HAP-1 (cell line): ENCODE measurements around the gene MTFR2.

Experiments used
- DNase-seq, 2 experiments: peaks; one replicate each; pipeline ENCODE4 v3.0.0-alpha.2; 2016 to 2020; ENCODE audit warnings: low spot score in 2 of 2
- H3K27me3 ChIP-seq: fragments of 250-450 bp; sonication (Bioruptor Pico); 2 replicates; pipeline ENCODE4 v1.5.1; 2020; ENCODE audit warnings: low read depth, mild to moderate bottlenecking, moderate library complexity
- H3K36me3 ChIP-seq: fragments of 250-450 bp; sonication (Bioruptor Pico); replicated peaks from 2 replicates; pipeline ENCODE4 v1.5.1; 2020; ENCODE audit warnings: mild to moderate bottlenecking
- H3K4me1 ChIP-seq: fragments of 250-450 bp; sonication (Bioruptor Pico); 2 replicates; pipeline ENCODE4 v1.5.1; 2020; ENCODE audit warnings: mild to moderate bottlenecking
- H3K4me3 ChIP-seq: fragments of 250-450 bp; sonication (Bioruptor Pico); 2 replicates; pipeline ENCODE4 v1.5.1; 2020; ENCODE audit warnings: mild to moderate bottlenecking, moderate library complexity
- H3K9me3 ChIP-seq: fragments of 250-450 bp; sonication (Bioruptor Pico); 2 replicates; pipeline ENCODE4 v1.5.1; 2020; ENCODE audit warnings: mild to moderate bottlenecking, moderate library complexity
- in situ Hi-C: fragments of 300-500 bp; cut with MboI; formaldehyde crosslinking; loops from 3 replicates; pipeline ENCODE4 v1.14.3; 2020; ENCODE audit warnings: low sequenced_read_pairs, inconsistent platforms, mixed read lengths

Gene MTFR2

DNA sequence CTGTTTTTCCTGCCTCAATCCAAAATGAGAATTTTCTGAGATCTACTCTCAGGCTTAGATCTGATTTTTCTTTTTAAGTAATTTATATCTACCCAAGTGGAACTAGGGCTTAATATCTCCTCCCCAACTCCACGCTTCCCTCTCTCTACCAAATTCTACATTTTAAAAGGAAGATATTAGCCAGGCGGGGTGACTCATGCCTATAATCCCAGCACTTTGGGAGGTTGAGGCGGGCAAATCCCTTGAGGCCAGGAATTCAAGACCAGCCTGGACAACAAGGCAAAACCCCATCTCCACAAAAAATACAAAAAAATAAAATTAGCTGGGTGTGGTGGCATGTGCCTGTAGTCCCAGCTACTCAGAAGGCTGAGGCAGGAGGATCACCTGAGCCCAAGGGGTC, 61.0 kb downstream of the MTFR2 start:
- no peak for DNase-seq
- Histone ChIP-seq H3K4me1 (no peaks in the 10 kb centered on the region), H3K4me3 (no peak overlapping the region), H3K9me3 (no peaks in the 10 kb centered on the region), H3K36me3 (no peaks in the 10 kb centered on the region), H3K27me3 (peaks cover 6% of the 10 kb centered on the region)
- in situ Hi-C loops, result no loop called here

DNA sequence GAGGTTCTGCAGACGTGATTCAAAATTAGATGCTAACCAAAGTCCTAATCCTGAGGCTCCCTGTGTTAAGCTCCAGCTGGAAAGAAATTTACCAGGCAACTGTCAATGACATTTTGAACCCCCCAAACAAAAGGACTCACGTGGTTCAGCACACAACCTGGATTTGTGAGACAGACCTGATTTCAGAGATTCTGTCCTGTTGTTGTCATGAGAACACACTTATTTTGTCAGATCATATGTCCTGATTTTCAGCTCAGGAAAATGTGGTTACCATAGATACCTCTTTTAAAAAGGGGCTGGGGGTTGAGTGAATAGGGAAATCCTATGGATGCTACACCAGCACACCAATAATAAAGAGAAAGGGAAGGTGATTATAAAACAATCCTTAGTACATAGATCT, 61.6 kb downstream of the MTFR2 start:
- Histone ChIP-seq H3K27me3 (peaks cover 3% of the 10 kb centered on the region), H3K4me3 (no peak overlapping the region), H3K9me3 (no peaks in the 10 kb centered on the region), H3K36me3 (no peaks in the 10 kb centered on the region), H3K4me1 (no peaks in the 10 kb centered on the region)
- DNase-seq, result no peak
- in situ Hi-C loops, result no loop called here

DNA sequence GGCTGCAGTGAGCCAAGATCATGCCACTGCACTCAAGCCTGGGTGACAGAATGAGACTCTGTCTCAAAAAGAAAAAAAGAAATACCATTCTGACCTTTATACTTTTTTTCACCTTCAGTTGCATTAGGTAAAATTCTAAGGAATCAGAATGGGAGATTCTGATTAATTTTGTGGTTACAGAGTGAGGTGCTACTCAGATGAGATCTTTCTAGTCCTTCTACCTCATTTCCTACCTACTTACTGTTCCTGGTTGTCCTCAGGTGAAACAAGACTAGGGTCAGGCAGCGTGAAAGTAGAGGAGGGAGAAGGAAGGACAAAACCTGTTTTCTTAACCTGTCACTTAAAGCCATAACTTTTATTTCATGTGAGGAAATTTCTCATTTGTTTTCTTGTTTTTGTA, 63.7 kb downstream of the MTFR2 start:
- DNase-seq, result no peak
- H3K9me3 ChIP-seq, result no peaks in the 10 kb centered on the region
- H3K4me3 ChIP-seq, result no peak overlapping the region
- H3K4me1 ChIP-seq, result no peaks in the 10 kb centered on the region
- in situ Hi-C loops, result no loop called here
- no peaks in the 10 kb centered on the region for H3K36me3 ChIP-seq
- peaks cover 2% of the 10 kb centered on the region; the same call in 1 of the 2 replicates for H3K27me3 ChIP-seq

DNA sequence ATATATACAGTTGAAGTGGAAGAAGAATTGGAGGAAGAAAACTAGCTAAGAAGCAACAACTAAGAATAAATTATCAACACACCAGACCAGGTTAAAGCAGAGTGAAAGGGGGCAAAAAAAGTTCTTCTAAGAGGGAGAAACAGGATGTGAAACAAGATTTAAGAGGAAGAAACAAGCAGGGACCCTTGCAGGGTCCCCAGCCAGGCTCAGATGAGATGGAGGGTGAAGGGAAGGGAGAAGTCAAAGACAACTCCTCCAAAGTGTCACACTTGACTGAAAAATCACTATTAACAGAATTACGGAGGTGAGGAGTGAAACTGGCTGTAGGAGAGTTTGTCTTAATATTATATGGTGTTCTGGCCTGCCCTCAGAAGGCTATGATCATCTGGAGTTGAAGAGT, 65.4 kb downstream of the MTFR2 start:
- in situ Hi-C loops, result no loop called here
- H3K4me3 ChIP-seq, result no peak overlapping the region
- H3K27me3 ChIP-seq, result peaks cover 2% of the 10 kb centered on the region; the same call in 1 of the 2 replicates
- no peaks in the 10 kb centered on the region for H3K4me1 ChIP-seq
- DNase-seq, result no peak
- H3K9me3 ChIP-seq, result no peaks in the 10 kb centered on the region
- H3K36me3 ChIP-seq, result no peaks in the 10 kb centered on the region

DNA sequence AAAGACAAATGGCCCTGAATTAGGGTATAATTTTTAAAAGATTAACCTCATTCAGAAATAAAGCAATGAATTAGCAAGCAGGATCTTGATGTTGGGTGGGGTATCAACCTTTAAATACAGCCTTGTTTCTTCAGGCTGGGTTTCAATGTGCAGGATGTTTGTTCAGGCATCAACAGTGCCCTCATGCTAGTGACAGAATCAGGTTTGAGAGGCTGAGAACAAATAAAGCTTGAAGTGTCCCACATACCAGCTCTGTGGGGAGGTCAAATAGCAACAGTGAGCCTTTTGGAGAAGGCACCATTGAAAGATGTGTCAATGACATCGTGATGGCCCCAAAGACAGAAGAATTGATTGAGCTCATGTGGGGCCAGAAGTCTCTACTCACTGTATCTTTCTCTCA, 68.2 kb downstream of the MTFR2 start:
- Histone ChIP-seq H3K4me1 (no peaks in the 10 kb centered on the region), H3K36me3 (no peaks in the 10 kb centered on the region), H3K27me3 (0 out of 2 replicates have a peak, but pooled peaks cover 3% of the 10 kb centered on the region), H3K9me3 (no peaks in the 10 kb centered on the region), H3K4me3 (no peak overlapping the region)
- DNase-seq, result no peak
- in situ Hi-C loops, result no loop called here

DNA sequence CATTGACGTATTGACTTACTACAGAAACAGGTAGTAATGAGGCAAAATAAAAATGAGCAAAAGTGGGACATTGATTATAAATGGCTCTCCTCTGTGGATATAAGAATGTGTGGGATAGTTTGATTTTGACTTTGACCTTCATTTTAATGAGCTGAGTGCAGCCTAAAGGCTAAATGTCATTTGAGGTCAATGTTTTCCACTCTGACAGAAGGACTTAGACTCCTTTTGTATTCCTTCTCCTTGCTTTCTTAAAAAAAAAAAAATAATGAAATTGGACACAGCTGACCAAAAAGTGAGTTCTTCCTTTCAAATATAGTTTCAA, 68.6 kb downstream of the MTFR2 start:
- in situ Hi-C loops, result no loop called here
- no peak overlapping the region for H3K4me3 ChIP-seq
- H3K27me3 ChIP-seq, result 0 out of 2 replicates have a peak, but pooled peaks cover 3% of the 10 kb centered on the region

More for the DNA sequence above, 68.6 kb downstream of the MTFR2 start:
- no peaks in the 10 kb centered on the region for H3K4me1 ChIP-seq
- no peak for DNase-seq
- no peaks in the 10 kb centered on the region for H3K36me3 ChIP-seq
- no peaks in the 10 kb centered on the region for H3K9me3 ChIP-seq
